Measurements from ENCODE around the gene OOSP2. TPM values are rescaled to one million over a fixed set of nuclear protein-coding genes. Genes with fewer than 3 reads are reported as not detected.
"Not testable (repeated sequence)": the region's sequence is repeated elsewhere in the genome, so short reads cannot be mapped to it uniquely, and the experiment has no call there.

OOSP2 gene
- total RNA-seq, 1 experiment from 2014 or later, result not detected

DNA sequence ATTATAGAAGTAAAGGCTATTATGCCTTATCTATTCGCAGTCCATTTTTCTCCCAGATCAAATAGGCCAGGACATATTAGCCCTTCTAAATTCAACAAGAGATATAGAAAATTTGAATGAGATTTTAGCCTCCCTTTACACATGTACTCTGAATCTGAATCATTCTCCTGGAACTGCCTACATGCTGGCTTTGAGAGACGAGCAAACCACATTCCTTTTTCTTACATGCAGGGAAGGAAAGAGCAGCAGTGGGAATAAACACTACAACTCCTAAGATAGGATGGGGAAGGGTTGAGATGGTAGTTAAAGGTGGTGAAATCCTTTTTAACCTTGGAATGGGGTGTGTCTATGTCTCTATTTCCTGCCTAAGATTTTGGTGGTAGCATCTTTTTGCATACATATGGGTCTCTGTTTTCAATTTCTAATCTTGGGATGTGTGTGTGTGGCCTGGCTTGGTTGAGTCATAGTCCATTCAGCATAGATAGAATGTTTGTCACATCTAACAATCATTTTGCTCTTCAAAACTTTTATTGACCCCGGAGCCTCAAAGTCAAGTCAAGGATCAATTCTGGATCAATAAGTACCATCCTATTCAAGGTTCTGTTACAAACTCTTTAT is 11.1 kb upstream of the OOSP2 start:
- TF ChIP-seq EZH2 (IDR thresholded peaks at IDR 0.05; ENCODE audit: low read length, unreplicated experiment), result no peak
- TF ChIP-seq EZH2phosphoT487 (IDR thresholded peaks at IDR 0.05; ENCODE audit: borderline replicate concordance, low read length), result no peak
- TF ChIP-seq, protein P1, sequence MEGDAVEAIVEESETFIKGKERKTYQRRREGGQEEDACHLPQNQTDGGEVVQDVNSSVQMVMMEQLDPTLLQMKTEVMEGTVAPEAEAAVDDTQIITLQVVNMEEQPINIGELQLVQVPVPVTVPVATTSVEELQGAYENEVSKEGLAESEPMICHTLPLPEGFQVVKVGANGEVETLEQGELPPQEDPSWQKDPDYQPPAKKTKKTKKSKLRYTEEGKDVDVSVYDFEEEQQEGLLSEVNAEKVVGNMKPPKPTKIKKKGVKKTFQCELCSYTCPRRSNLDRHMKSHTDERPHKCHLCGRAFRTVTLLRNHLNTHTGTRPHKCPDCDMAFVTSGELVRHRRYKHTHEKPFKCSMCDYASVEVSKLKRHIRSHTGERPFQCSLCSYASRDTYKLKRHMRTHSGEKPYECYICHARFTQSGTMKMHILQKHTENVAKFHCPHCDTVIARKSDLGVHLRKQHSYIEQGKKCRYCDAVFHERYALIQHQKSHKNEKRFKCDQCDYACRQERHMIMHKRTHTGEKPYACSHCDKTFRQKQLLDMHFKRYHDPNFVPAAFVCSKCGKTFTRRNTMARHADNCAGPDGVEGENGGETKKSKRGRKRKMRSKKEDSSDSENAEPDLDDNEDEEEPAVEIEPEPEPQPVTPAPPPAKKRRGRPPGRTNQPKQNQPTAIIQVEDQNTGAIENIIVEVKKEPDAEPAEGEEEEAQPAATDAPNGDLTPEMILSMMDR (conservative IDR thresholded peaks at IDR 0.05; ENCODE audit: low read depth, low read length), result no peak
- Histone ChIP-seq H3K36me3 (ENCODE audit: low read depth, low read length) (no peaks in the 10 kb centered on the region), H3K9me2 (replicated peaks; ENCODE audit: low read length) (no peaks in the 10 kb centered on the region), H3K27me3 (ENCODE audit: low read length) (no peaks in the 10 kb centered on the region), H3K79me2 (ENCODE audit: low read length) (no peaks in the 10 kb centered on the region), H3K27ac (ENCODE audit: low read length) (no peak overlapping the region), H3K4me1 (ENCODE audit: insufficient read depth, low read length) (no peaks in the 10 kb centered on the region), H2AFZ (ENCODE audit: low read length) (no peak overlapping the region), H3K4me3 (ENCODE audit: low read length) (no peak overlapping the region), H3K9ac (ENCODE audit: low read length) (no peak overlapping the region), H4K20me1 (ENCODE audit: low read length) (no peaks in the 10 kb centered on the region), H3K9me3 (ENCODE audit: low read length) (no peaks in the 10 kb centered on the region), H3K4me2 (ENCODE audit: low read length) (no peak overlapping the region), H3F3A (ENCODE audit: low read length, unreplicated experiment) (no peaks in the 10 kb centered on the region)
- no TSS peak for BruUV-seq (replicated peaks)
- ATAC-seq (no peak), DNase-seq (no peak)
- intact Hi-C loops (cut with micrococcal nuclease), result no loop called here
- ChIA-PET POLR2A (ENCODE audit: unreplicated experiment) (no interaction called here), CTCF (no interaction called here)

DNA sequence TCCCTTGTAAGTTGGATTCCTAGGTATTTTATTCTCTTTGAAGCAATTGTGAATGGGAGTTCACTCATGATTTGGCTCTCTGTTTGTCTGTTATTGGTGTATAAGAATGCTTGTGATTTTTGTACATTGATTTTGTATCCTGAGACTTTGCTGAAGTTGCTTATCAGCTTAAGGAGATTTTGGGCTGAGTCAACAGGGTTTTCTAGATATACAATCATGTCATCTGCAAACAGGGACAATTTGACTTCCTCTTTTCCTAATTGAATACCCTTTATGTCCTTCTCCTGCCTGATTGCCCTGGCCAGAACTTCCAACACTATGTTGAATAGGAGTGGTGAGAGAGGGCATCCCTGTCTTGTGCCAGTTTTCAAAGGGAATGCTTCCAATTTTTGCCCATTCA is 10.2 kb downstream of the OOSP2 start:
- H3K4me2 ChIP-seq (ENCODE audit: low read length); H3K4me3 ChIP-seq (ENCODE audit: low read length); H3K9ac ChIP-seq (ENCODE audit: low read length); H3F3A ChIP-seq (ENCODE audit: low read length, unreplicated experiment); H3K79me2 ChIP-seq (ENCODE audit: low read length); POLR2A ChIA-PET (ENCODE audit: unreplicated experiment); H4K20me1 ChIP-seq (ENCODE audit: low read length); H2AFZ ChIP-seq (ENCODE audit: low read length); H3K4me1 ChIP-seq (ENCODE audit: insufficient read depth, low read length); BruUV-seq (replicated peaks); intact Hi-C loops (cut with micrococcal nuclease); H3K27me3 ChIP-seq (ENCODE audit: low read length); H3K9me3 ChIP-seq (ENCODE audit: low read length); CTCF ChIA-PET; DNase-seq; H3K9me2 ChIP-seq (replicated peaks; ENCODE audit: low read length); ATAC-seq; H3K27ac ChIP-seq (ENCODE audit: low read length); H3K36me3 ChIP-seq (ENCODE audit: low read depth, low read length): not testable (repeated sequence)

DNA sequence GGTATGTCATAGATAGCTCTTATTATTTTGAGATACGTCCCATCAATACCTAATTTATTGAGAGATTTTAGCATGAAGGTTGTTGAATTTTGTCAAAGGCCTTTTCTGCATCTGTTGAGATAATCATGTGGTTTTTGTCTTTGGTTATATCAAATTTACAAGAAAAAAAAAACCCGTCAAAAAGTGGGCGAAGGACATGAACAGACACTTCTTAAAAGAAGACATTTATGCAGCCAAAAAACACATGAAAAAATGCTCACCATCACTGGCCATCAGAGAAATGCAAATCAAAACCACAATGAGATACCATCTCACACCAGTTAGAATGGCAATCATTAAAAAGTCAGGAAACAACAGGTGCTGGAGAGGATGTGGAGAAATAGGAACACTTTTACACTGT is 10.6 kb downstream of the OOSP2 start:
- H3K9me3 ChIP-seq (ENCODE audit: low read length); H3K4me3 ChIP-seq (ENCODE audit: low read length); H3K27ac ChIP-seq (ENCODE audit: low read length); H3F3A ChIP-seq (ENCODE audit: low read length, unreplicated experiment); intact Hi-C loops (cut with micrococcal nuclease); H3K4me1 ChIP-seq (ENCODE audit: insufficient read depth, low read length); DNase-seq; H3K27me3 ChIP-seq (ENCODE audit: low read length); H3K36me3 ChIP-seq (ENCODE audit: low read depth, low read length); CTCF ChIA-PET; POLR2A ChIA-PET (ENCODE audit: unreplicated experiment); H3K9ac ChIP-seq (ENCODE audit: low read length); ATAC-seq; H2AFZ ChIP-seq (ENCODE audit: low read length); H3K9me2 ChIP-seq (replicated peaks; ENCODE audit: low read length); H4K20me1 ChIP-seq (ENCODE audit: low read length); H3K79me2 ChIP-seq (ENCODE audit: low read length); BruUV-seq (replicated peaks); H3K4me2 ChIP-seq (ENCODE audit: low read length): not testable (repeated sequence)

DNA sequence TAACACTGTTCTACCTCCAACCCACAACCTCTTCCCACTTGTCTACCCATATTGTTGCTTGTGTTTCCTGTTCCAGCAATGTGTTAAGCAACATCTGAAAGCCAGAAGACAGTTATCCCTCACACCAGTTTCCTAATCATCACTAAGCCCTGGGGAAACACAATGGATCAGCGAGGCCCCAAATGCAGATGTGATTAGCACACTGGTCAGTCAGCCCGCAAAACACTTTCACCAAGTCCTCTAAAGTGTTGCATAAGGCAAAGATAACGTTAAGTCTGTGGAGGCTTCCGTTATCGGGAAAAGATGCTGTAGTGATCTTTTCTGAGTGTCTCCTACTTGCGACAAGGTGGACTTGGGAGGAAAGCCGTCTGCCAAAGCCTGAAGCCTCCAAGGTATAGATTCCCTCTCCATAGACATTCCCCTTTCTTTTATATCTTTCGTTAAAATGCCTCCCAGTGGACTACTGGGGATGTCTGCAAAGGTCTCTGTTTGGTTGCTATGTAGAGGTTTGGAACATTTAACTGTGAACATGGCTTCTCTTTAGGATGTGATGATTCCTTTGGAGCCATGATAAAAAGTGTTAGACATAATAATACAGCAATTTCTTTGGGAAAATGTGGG is 16.2 kb downstream of the OOSP2 start, which contains the start of gene MS4A3:
MS4A3 (plus strand) TSS at position 317 of the 621 bp plus-strand sequence. CDS start 4,496 bp downstream, outside the sequence.
- intact Hi-C loops (cut with micrococcal nuclease), result no loop called here
- ChIA-PET CTCF (no interaction called here), POLR2A (ENCODE audit: unreplicated experiment) (no interaction called here)
- H3K36me3 ChIP-seq (ENCODE audit: low read depth, low read length), result no peaks in the 10 kb centered on the region
- no peaks in the 10 kb centered on the region for H3K27me3 ChIP-seq (ENCODE audit: low read length)
- BruUV-seq (replicated peaks), result no TSS peak
- no peaks in the 10 kb centered on the region for H3K9me2 ChIP-seq (replicated peaks; ENCODE audit: low read length)
- H4K20me1 ChIP-seq (ENCODE audit: low read length), result no peaks in the 10 kb centered on the region
- no peak within 1 kb of the TSS for H2AFZ ChIP-seq (ENCODE audit: low read length)
- H3F3A ChIP-seq (ENCODE audit: low read length, unreplicated experiment), result no peaks in the 10 kb centered on the region
- no peak within 1 kb of the TSS for H3K27ac ChIP-seq (ENCODE audit: low read length)
- H3K9me3 ChIP-seq (ENCODE audit: low read length), result no peaks in the 10 kb centered on the region
- no peak for ATAC-seq
- no peak within 1 kb of the TSS for H3K4me3 ChIP-seq (ENCODE audit: low read length)
- H3K79me2 ChIP-seq (ENCODE audit: low read length), result no peaks in the 10 kb centered on the region
- H3K4me2 ChIP-seq (ENCODE audit: low read length), result no peak within 1 kb of the TSS
- DNase-seq, result no peak
- no peak for TF ChIP-seq EZH2 (IDR thresholded peaks at IDR 0.05; ENCODE audit: low read length, unreplicated experiment)
- TF ChIP-seq, protein P1 (conservative IDR thresholded peaks at IDR 0.05; ENCODE audit: low read depth, low read length), result no peak
- no peak for TF ChIP-seq EZH2phosphoT487 (IDR thresholded peaks at IDR 0.05; ENCODE audit: borderline replicate concordance, low read length)
- H3K4me1 ChIP-seq (ENCODE audit: insufficient read depth, low read length), result peaks cover 10% of the 10 kb centered on the region
- no peak within 1 kb of the TSS for H3K9ac ChIP-seq (ENCODE audit: low read length)

All from PC-3 (cell line).